Fibroblast of mammary gland (primary cell): Measurements from ENCODE around the gene HNRNPH2.

Experiments used
- DNase-seq: peaks from one replicate; pipeline ENCODE4 v3.0.0-alpha.2; 2010; ENCODE audit warnings: low read depth
- H3K4me3 ChIP-seq: 2 replicates; pipeline ENCODE4 v1.5.1; 2011; ENCODE audit warnings: low read depth, mild to moderate bottlenecking, low read length, moderate library complexity; ENCODE audit not compliant: control insufficient read depth
- CTCF ChIP-seq: conservative IDR thresholded peaks from 2 replicates; pipeline ENCODE4 v1.5.1; 2011; ENCODE audit warnings: low read depth, low read length, inconsistent platforms; ENCODE audit not compliant: control insufficient read depth, insufficient read depth

HNRNPH2 gene

DNA sequence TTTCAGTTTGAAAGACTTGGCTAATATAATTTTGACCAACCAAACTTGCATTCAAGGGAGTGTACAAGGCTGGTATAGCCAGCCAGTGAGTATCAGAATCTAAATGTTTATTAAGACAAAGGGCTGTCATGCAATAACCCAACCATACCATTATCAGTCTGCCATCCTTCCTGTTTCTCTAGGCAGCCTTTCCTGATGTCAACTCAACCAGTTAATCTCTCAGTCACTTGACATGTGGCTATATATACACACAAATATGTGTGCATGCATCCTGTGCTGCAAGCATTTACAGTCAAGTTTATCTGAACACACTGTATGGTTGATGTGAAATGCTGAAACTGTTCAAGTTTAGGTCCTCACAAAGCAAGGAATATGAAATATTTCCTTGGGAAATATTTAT lies 39.2 kb upstream of the HNRNPH2 start:
- H3K4me3 ChIP-seq, result no peak overlapping the region
- TF ChIP-seq CTCF, result no peak
- DNase-seq, result no peak

DNA sequence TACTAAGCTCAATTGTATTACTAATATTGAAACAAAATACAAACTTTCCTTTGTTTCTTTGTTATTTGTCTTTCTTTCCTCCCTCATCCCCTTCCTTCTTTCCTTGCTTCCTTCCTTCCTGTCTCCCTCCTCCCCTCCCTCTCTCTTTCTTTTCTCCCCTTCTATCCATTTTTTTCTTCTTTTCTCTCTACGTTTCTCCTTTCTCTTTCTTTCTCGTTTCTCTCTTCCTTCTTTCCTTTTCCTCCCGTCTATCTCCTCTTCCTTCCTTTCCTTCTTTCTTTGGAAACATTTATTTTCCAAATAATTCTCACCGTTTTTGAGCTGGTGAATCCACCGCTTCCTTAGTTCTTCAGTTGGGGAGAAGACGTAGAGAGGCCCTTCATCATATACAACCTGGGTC lies 38.3 kb upstream of the HNRNPH2 start:
- no peak overlapping the region for H3K4me3 ChIP-seq
- DNase-seq, result no peak
- no peak for TF ChIP-seq CTCF

- no peak for DNase-seq
- no peak overlapping the region for H3K4me3 ChIP-seq
- no peak for TF ChIP-seq CTCF
These were observed 37.0 kb upstream of the HNRNPH2 start for GRCh38 chrX:101370888-101371504.

- TF ChIP-seq CTCF, result no peak
- DNase-seq, result no peak
- H3K4me3 ChIP-seq, result no peak overlapping the region
These were observed 30.5 kb upstream of the HNRNPH2 start for GRCh38 chrX:101377547-101377946.

GRCh38 chrX:101383679-101384205 lies 24.3 kb upstream of the HNRNPH2 start:
- H3K4me3 ChIP-seq, result no peak overlapping the region
- TF ChIP-seq CTCF, result no peak
- no peak for DNase-seq

DNA sequence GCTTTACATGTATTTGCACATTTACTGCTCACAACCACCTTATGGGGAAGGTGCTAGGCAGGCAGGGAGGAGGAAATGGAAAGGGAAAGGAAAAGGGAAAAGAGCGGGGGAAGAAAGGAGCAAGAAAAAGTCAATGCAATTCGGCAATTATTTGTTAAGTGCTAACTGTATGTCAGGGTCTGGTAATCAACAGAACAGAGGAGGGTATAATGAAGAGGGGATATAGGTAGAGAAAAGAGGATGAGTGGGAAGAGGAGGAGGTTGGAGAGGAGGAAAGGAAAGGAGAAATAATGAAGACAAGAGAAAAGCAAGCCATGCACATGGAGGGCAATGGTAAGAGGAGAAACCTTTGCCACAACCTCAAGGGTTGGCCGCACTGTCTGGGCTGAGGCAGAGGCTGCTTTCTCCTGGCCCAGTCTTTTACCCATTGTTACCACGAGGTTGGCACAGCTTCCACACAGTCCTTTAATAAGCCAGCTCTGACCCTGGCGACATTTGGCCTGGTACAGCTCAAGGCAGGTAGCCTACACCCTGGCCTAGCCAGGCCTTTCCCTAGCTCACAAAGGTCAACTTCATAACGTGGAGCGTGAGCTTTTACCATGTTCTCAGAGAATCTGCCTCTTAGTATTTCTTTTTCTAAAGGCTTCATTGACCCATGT lies 22.9 kb upstream of the HNRNPH2 start:
- H3K4me3 ChIP-seq, result no peak overlapping the region
- DNase-seq, result no peak
- no peak for TF ChIP-seq CTCF
